Activated naive CD4-positive, alpha-beta T cell treated with anti-CD3 and anti-CD28 coated beads, Interleukin-2, amount 10 ng/mL, durations not matched to agents 7 days and 5 days (primary cell): Measurements from ENCODE around the gene OR6C2.
"Not testable (repeated sequence)": the region's sequence is repeated elsewhere in the genome, so short reads cannot be mapped to it uniquely, and the experiment has no call there.

Source experiments
- CTCF ChIA-PET: fragments of 350-600 bp; sonication (Branson Sonifier 250); formaldehyde crosslinking; loops from one replicate; lab custom pipeline; 2021; ENCODE audit warnings: antibody characterized with exemption; lab: Charles Lee
- DNase-seq: peaks from one replicate; pipeline ENCODE4 v3.0.0-alpha.2; 2020
- H3K27ac Mint-ChIP-seq: one replicate; pipeline ENCODE4 v1.8.0; 2021; ENCODE audit warnings: mild to moderate bottlenecking, moderate library complexity, mixed read lengths
- H3K27me3 Mint-ChIP-seq: one replicate; pipeline ENCODE4 v1.8.0; 2021; ENCODE audit warnings: mild to moderate bottlenecking, mixed read lengths
- H3K36me3 Mint-ChIP-seq: one replicate; pipeline ENCODE4 v1.8.0; 2021; ENCODE audit warnings: mixed read lengths
- H3K4me1 Mint-ChIP-seq: one replicate; pipeline ENCODE4 v1.8.0; 2021; ENCODE audit warnings: mixed read lengths
- H3K4me3 Mint-ChIP-seq: one replicate; pipeline ENCODE4 v1.8.0; 2021; ENCODE audit warnings: mild to moderate bottlenecking, moderate library complexity, mixed read lengths
- H3K9me3 Mint-ChIP-seq: one replicate; pipeline ENCODE4 v1.8.0; 2021; ENCODE audit warnings: mixed read lengths

Gene OR6C2

GRCh38 chr12:55445357-55445756, 1.5 kb downstream of the OR6C2 start:
- H3K4me3 Mint-ChIP-seq = no peak overlapping the region
- no peaks in the 10 kb centered on the region for H3K36me3 Mint-ChIP-seq
- DNase-seq = no peak
- H3K27me3 Mint-ChIP-seq = no peaks in the 10 kb centered on the region
- no peaks in the 10 kb centered on the region for H3K4me1 Mint-ChIP-seq
- CTCF ChIA-PET = no interaction called here
- H3K9me3 Mint-ChIP-seq = peaks cover 1% of the 10 kb centered on the region
- H3K27ac Mint-ChIP-seq = no peak overlapping the region

DNA sequence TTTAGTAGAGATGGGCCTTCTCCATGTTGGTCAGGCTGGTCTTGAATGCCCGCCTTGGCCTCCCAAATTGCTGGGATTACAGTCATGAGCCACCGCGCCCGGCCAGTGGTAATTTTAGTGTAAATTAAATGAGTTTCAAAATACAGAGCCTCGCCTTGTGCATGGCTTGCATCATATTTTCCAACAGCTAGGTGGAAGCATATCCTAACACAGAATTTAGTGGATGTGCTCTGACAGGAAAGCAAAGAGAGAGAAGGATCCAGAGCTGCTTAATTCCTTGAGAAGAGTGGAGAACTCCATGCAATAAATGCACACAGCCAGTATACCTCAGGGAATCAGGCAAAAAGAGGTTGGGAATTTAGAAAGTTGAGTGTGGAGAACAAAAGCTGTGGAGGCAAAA, 2.5 kb downstream of the OR6C2 start:
- Mint-ChIP-seq H3K4me1 (no peaks in the 10 kb centered on the region), H3K9me3 (no peaks in the 10 kb centered on the region), H3K36me3 (no peaks in the 10 kb centered on the region), H3K27ac (no peak overlapping the region), H3K27me3 (no peaks in the 10 kb centered on the region), H3K4me3 (no peak overlapping the region)
- DNase-seq = no peak
- CTCF ChIA-PET = no interaction called here

DNA sequence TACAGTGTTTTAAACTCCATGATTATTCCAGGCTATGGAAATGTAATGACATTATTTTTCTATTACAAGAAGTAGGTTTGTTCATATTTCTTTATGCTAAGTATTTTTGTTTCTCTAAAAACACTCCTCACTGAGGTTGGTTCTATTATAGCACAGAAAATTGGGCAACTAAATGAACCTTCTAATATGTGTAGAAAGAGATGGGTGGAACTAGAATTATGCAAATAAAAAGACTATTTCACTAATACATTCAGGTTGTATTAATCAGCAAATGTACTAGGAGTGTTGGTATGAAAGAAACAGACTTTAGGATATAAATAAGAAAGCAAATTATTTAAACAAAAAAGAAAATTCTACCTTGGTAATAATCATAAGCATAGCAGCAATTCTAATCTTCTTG, 4.9 kb downstream of the OR6C2 start:
- H3K9me3 Mint-ChIP-seq = no peaks in the 10 kb centered on the region
- H3K4me1 Mint-ChIP-seq = no peaks in the 10 kb centered on the region
- no peaks in the 10 kb centered on the region for H3K27me3 Mint-ChIP-seq
- no peak overlapping the region for H3K27ac Mint-ChIP-seq
- no peaks in the 10 kb centered on the region for H3K36me3 Mint-ChIP-seq
- DNase-seq = no peak
- no peak overlapping the region for H3K4me3 Mint-ChIP-seq
- CTCF ChIA-PET = no interaction called here

DNA sequence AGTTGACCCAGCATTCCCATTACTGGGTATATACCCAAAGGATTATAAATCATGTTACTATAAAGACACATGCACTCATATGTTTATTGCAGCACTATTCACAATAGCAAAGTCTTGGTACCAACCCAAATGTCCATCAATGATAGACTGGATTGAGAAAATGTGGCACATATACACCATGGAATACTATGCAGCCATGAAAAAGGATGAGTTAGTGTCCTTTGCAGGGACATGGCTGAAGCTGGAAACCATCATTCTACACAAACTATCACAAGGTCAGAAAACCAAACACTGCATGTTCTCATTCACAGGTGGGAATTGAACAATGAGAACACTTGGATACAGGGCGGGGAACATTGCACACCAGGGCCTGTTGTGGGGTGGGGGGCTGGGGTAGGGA, 21.1 kb downstream of the OR6C2 start:
- H3K27me3 Mint-ChIP-seq, CTCF ChIA-PET, DNase-seq, H3K36me3 Mint-ChIP-seq, H3K4me3 Mint-ChIP-seq, H3K27ac Mint-ChIP-seq, H3K9me3 Mint-ChIP-seq, H3K4me1 Mint-ChIP-seq: not testable (repeated sequence)

GRCh38 chr12:55467836-55468235, 24.0 kb downstream of the OR6C2 start:
- CTCF ChIA-PET = no interaction called here
- H3K36me3 Mint-ChIP-seq = no peaks in the 10 kb centered on the region
- no peaks in the 10 kb centered on the region for H3K4me1 Mint-ChIP-seq
- H3K27ac Mint-ChIP-seq = no peak overlapping the region
- peaks cover 4% of the 10 kb centered on the region for H3K9me3 Mint-ChIP-seq
- no peaks in the 10 kb centered on the region for H3K27me3 Mint-ChIP-seq
- no peak overlapping the region for H3K4me3 Mint-ChIP-seq
- DNase-seq = no peak

- no peak overlapping the region for H3K4me3 Mint-ChIP-seq
- H3K4me1 Mint-ChIP-seq = no peaks in the 10 kb centered on the region
- DNase-seq = no peak
- H3K27me3 Mint-ChIP-seq = no peaks in the 10 kb centered on the region
- H3K9me3 Mint-ChIP-seq = peaks cover 4% of the 10 kb centered on the region
- no peaks in the 10 kb centered on the region for H3K36me3 Mint-ChIP-seq
- CTCF ChIA-PET = no interaction called here
- no peak overlapping the region for H3K27ac Mint-ChIP-seq
These were observed 25.4 kb downstream of the OR6C2 start for GRCh38 chr12:55469291-55469690.

- Mint-ChIP-seq H3K9me3 (no peaks in the 10 kb centered on the region), H3K36me3 (no peaks in the 10 kb centered on the region), H3K4me3 (no peak within 1 kb of the TSS), H3K4me1 (no peaks in the 10 kb centered on the region), H3K27me3 (no peaks in the 10 kb centered on the region), H3K27ac (no peak within 1 kb of the TSS)
- no peak for DNase-seq
- CTCF ChIA-PET = no interaction called here
These were observed 26.4 kb downstream of the OR6C2 start, which contains the start of gene OR6C70 for GRCh38 chr12:55470088-55470829. TSS of gene OR6C70 (minus strand) at chr12:55470138. CDS start at chr12:55470138, 0 bp downstream.

- H3K27me3 Mint-ChIP-seq = no peaks in the 10 kb centered on the region
- no peaks in the 10 kb centered on the region for H3K9me3 Mint-ChIP-seq
- CTCF ChIA-PET = no interaction called here
- no peak overlapping the region for H3K27ac Mint-ChIP-seq
- DNase-seq = no peak
- H3K36me3 Mint-ChIP-seq = no peaks in the 10 kb centered on the region
- H3K4me3 Mint-ChIP-seq = no peak overlapping the region
- H3K4me1 Mint-ChIP-seq = no peaks in the 10 kb centered on the region
These were observed 28.4 kb downstream of the OR6C2 start for GRCh38 chr12:55472264-55472663.

DNA sequence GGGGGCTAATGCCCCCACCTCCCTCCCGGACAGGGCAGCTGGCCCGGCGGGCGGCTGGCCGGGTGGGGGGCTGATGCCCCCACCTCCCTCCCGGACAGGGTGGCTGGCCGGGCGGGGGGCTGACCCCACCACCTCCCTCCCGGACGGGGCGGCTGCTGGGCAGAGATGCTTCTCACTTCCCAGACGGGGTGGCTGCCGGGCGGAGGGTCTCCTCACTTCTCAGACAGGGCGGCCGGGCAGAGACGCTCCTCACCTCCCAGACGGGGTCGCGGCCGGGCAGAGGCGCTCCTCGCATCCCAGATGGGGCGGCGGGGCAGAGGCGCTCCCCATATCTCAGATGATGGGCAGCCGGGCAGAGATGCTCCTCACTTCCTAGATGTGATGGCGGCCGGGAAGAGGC, 35.3 kb downstream of the OR6C2 start:
- DNase-seq, H3K9me3 Mint-ChIP-seq, CTCF ChIA-PET, H3K27me3 Mint-ChIP-seq, H3K4me3 Mint-ChIP-seq, H3K27ac Mint-ChIP-seq, H3K36me3 Mint-ChIP-seq, H3K4me1 Mint-ChIP-seq: not testable (repeated sequence)

DNA sequence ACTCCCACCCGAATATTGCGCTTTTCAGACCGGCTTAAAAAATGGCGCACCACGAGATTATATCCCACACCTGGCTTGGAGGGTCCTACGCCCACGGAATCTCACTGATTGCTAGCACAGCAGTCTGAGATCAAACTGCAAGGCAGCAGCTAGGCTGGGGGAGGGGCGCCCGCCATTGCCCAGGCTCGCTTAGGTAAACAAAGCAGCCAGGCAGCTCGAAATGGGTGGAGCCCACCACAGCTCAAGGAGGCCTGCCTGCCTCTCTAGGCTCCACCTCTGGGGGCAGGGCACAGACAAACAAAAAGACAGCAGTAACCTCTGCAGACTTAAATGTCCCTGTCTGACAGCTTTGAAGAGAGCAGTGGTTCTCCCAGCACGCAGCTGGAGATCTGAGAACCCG, 40.4 kb downstream of the OR6C2 start:
- H3K9me3 Mint-ChIP-seq, H3K36me3 Mint-ChIP-seq, H3K4me3 Mint-ChIP-seq, H3K27me3 Mint-ChIP-seq, H3K27ac Mint-ChIP-seq, H3K4me1 Mint-ChIP-seq, DNase-seq, CTCF ChIA-PET: not testable (repeated sequence)

GRCh38 chr12:55492078-55492477, 48.2 kb downstream of the OR6C2 start, which contains the start of gene OR6C68:
TSS of gene OR6C68 (plus strand) at chr12:55492378. CDS start at chr12:55492378, 0 bp downstream.
- peaks cover 5% of the 10 kb centered on the region for H3K27me3 Mint-ChIP-seq
- no peak within 1 kb of the TSS for H3K27ac Mint-ChIP-seq
- no peak for DNase-seq
- no peaks in the 10 kb centered on the region for H3K9me3 Mint-ChIP-seq
- H3K4me3 Mint-ChIP-seq = no peak within 1 kb of the TSS
- H3K36me3 Mint-ChIP-seq = no peaks in the 10 kb centered on the region
- CTCF ChIA-PET = no interaction called here
- H3K4me1 Mint-ChIP-seq = no peaks in the 10 kb centered on the region

- H3K4me3 Mint-ChIP-seq = no peak overlapping the region
- peaks cover 5% of the 10 kb centered on the region for H3K27me3 Mint-ChIP-seq
- no peaks in the 10 kb centered on the region for H3K4me1 Mint-ChIP-seq
- no peak for DNase-seq
- no peak overlapping the region for H3K27ac Mint-ChIP-seq
- CTCF ChIA-PET = no interaction called here
- no peaks in the 10 kb centered on the region for H3K9me3 Mint-ChIP-seq
- H3K36me3 Mint-ChIP-seq = no peaks in the 10 kb centered on the region
These were observed 51.6 kb downstream of the OR6C2 start for GRCh38 chr12:55495490-55495889.

DNA sequence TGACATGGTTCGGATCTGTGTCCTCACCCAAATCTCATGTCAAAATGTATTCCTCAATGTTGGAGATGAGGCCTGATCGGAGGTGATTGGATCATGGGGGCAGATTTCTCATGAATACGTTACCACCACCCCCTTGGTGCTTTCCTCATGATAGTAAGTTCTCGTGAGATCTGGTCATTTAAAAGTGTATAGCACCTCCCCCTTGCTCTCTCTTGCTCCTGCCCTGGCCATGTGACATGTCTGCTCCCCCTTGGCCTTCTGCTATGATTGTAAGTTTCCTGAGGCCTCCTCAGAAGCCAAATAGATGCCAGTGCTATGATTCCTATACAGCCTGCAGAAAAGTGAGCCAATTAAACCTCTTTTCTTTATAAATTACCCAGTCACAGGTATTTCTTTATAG, 55.4 kb downstream of the OR6C2 start:
- Mint-ChIP-seq H3K27ac (no peak overlapping the region), H3K4me3 (no peak overlapping the region), H3K27me3 (no peaks in the 10 kb centered on the region), H3K36me3 (no peaks in the 10 kb centered on the region), H3K9me3 (no peaks in the 10 kb centered on the region), H3K4me1 (no peaks in the 10 kb centered on the region)
- CTCF ChIA-PET = no interaction called here
- no peak for DNase-seq

GRCh38 chr12:55499810-55500252, 56.0 kb downstream of the OR6C2 start:
- Mint-ChIP-seq H3K9me3 (no peaks in the 10 kb centered on the region), H3K27me3 (no peaks in the 10 kb centered on the region), H3K4me1 (no peaks in the 10 kb centered on the region), H3K36me3 (no peaks in the 10 kb centered on the region), H3K27ac (no peak overlapping the region), H3K4me3 (no peak overlapping the region)
- no peak for DNase-seq
- CTCF ChIA-PET = no interaction called here

DNA sequence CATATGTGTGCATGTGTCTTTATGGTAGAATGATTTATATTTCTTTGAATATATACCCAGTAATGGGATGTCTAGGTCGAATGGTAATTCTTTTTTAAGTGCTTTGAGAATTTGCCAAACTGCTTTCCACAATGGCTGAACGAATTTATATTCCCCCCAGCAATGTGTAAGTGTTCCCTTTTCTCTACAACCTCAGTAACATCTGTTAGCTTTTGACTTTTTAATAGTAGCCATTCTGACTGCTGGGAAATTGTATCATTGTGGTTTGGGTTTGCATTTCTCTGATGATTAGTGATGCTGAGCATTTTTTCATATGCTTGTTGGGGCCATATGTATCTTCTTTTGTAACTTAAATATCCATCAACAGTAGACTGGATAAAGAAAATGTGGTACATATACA, 57.7 kb downstream of the OR6C2 start:
- H3K36me3 Mint-ChIP-seq = no peaks in the 10 kb centered on the region
- CTCF ChIA-PET = no interaction called here
- no peak for DNase-seq
- no peaks in the 10 kb centered on the region for H3K27me3 Mint-ChIP-seq
- no peaks in the 10 kb centered on the region for H3K9me3 Mint-ChIP-seq
- no peak overlapping the region for H3K4me3 Mint-ChIP-seq
- H3K27ac Mint-ChIP-seq = no peak overlapping the region
- H3K4me1 Mint-ChIP-seq = no peaks in the 10 kb centered on the region
